Naive thymus-derived CD4-positive, alpha-beta T cell (primary cell): ENCODE results near the gene MBP. TPM values are rescaled to one million over a fixed set of nuclear protein-coding genes. Genes with fewer than 3 reads are reported as not detected.

Source experiments
- ATAC-seq: fragments of 150-1000 bp; cut with Tn5 transposase; 2 replicates; pipeline ENCODE4 v1.10.0; 2021; ENCODE audit warnings: mild to moderate bottlenecking, moderate library complexity
- CTCF ChIA-PET: fragments of 350-600 bp; sonication (Branson Sonifier 250); formaldehyde crosslinking; loops from one replicate; lab custom pipeline; 2021; ENCODE audit warnings: antibody characterized with exemption; lab: Charles Lee
- POLR2A ChIA-PET: fragments of 350-600 bp; sonication (Branson Sonifier 250); formaldehyde crosslinking; loops from one replicate; lab custom pipeline; 2021; ENCODE audit warnings: antibody characterized with exemption, inconsistent platforms; lab: Charles Lee
- DNase-seq, 9 donors: peaks; one replicate each; pipeline versions ENCODE4 v3.0.0 to v3.0.0-alpha.2; 2020 to 2022; ENCODE audit warnings: mixed read lengths in 1 of 9
- H3K27ac ChIP-seq: one replicate; pipeline ENCODE4 v1.7.0; 2013; ENCODE audit warnings: mild to moderate bottlenecking, low read depth, low read length, moderate library complexity
- H3K27me3 ChIP-seq, 2 donors: one replicate each; pipeline ENCODE4 v1.7.0; 2013; ENCODE audit warnings: low read length in 2 of 2, mild to moderate bottlenecking in 2 of 2, moderate library complexity in 2 of 2; ENCODE audit not compliant: control insufficient read depth in 2 of 2, insufficient read depth in 2 of 2
- H3K36me3 ChIP-seq, 3 experiments: 1 replicate in 2 of 3; 2 replicates in 1 of 3; pipeline ENCODE4 v1.7.0; 2013; ENCODE audit warnings: low read length in 3 of 3, mild to moderate bottlenecking in 3 of 3, moderate library complexity in 1 of 3; ENCODE audit not compliant: insufficient read depth in 3 of 3, control insufficient read depth in 2 of 3
- H3K4me1 ChIP-seq, 2 donors: one replicate each; pipeline ENCODE4 v1.7.0; 2013; ENCODE audit warnings: low read length in 2 of 2, mild to moderate bottlenecking in 2 of 2, moderate library complexity in 1 of 2; ENCODE audit not compliant: control insufficient read depth in 2 of 2, insufficient read depth in 2 of 2
- H3K4me3 ChIP-seq: 2 replicates; pipeline ENCODE4 v1.7.0; 2013; ENCODE audit warnings: mild to moderate bottlenecking, low read length
- H3K9me3 ChIP-seq, 3 experiments: 1 replicate in 2 of 3; 2 replicates in 1 of 3; pipeline ENCODE4 v1.7.0; 2013; ENCODE audit warnings: low read length in 3 of 3; ENCODE audit not compliant: control insufficient read depth in 2 of 3
- H3K27ac Mint-ChIP-seq, 9 donors: one replicate each; pipeline ENCODE4 v1.8.0; 2020 to 2022; ENCODE audit warnings: mixed read lengths in 9 of 9, mild to moderate bottlenecking in 8 of 9, moderate library complexity in 5 of 9, inconsistent platforms in 2 of 9
- H3K27me3 Mint-ChIP-seq, 5 donors: one replicate each; pipeline ENCODE4 v1.8.0; 2021 to 2022; ENCODE audit warnings: mixed read lengths in 5 of 5, mild to moderate bottlenecking in 1 of 5
- H3K36me3 Mint-ChIP-seq, 5 donors: one replicate each; pipeline ENCODE4 v1.8.0; 2020 to 2022; ENCODE audit warnings: mixed read lengths in 5 of 5, mild to moderate bottlenecking in 3 of 5, inconsistent platforms in 1 of 5
- H3K4me1 Mint-ChIP-seq, 7 donors: one replicate each; pipeline ENCODE4 v1.8.0; 2020 to 2022; ENCODE audit warnings: mixed read lengths in 7 of 7, mild to moderate bottlenecking in 3 of 7, inconsistent platforms in 1 of 7
- H3K4me3 Mint-ChIP-seq, 10 donors: one replicate each; pipeline ENCODE4 v1.8.0; 2020 to 2022; ENCODE audit warnings: mild to moderate bottlenecking in 10 of 10, mixed read lengths in 10 of 10, moderate library complexity in 6 of 10, inconsistent platforms in 2 of 10
- H3K9me3 Mint-ChIP-seq, 11 donors: one replicate each; pipeline ENCODE4 v1.8.0; 2020 to 2022; ENCODE audit warnings: mixed read lengths in 11 of 11, mild to moderate bottlenecking in 4 of 11, inconsistent platforms in 1 of 11, moderate library complexity in 1 of 11
- intact Hi-C, 2 donors: fragments of 100-400 bp; cut with micrococcal nuclease; formaldehyde crosslinking; loops; one replicate each; pipeline ENCODE4 v1.15.1; 2023
- polyA plus RNA-seq, 2 donors: library from polyadenylated mRNA; unstranded; fragments of 300-500 nt; fragmentation: Illumina TruSeq; gene quantifications; one replicate each; pipeline ENCODE4 v1.2.3, GENCODE V29; 2021
- total RNA-seq, 6 experiments: library from RNA in 5 of 6; stranded (reverse) in 5 of 6; gene quantifications; 1 replicate in 5 of 6; 2 replicates in 1 of 6; pipeline ENCODE4 v1.2.3 and lab custom pipeline; 2021 to 2026

MBP gene
- total and polyA plus RNA-seq, 7 experiments from 2014 or later = 88.3 to 152 (median 107) TPM

DNA sequence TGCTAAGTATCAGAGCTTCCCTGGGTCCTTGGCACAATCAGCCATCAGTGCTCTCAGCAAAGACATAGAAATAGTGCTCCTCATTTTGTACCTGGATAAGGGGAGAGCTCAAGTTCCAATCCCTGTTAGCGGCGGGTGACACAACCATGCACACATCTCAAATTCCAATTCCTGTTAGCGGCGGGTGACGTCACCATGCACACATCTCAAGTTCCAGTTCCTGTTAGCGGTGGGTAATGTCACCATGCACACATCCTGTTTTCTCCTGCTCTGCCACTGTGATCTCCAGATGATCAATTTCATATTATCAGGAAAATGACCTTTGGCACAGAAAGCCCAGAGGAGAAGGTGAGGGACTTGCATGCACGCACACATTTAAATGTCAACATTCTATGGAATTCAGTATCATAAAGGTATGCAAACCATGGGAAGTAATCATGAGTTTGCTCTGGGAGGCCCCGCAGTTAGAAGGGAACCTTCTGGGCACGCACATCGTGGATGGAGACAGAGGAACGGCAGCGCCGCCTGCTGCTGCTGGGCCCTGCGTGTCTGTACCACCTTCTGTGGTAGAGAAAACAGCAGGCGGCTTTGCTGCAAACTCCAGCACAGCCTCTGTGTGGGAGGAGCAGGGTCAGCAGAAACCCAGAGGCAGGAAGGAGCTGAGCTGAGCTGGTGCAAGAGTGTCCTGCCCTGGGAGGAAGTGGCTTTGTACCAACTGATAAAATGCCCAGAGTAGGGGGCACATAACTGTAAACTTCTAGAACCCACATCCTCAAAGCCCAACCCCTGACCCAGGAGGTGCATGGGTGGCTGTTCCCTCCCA, 77.8 kb downstream of the MBP start:
- Histone ChIP-seq H3K36me3 (no peaks in the 10 kb centered on the region), H3K9me3 (no peaks in the 10 kb centered on the region), H3K4me3 (peak overlapping the region; percentile 50), H3K4me1 (peaks cover 53 to 76% of the 10 kb centered on the region in 2 donors), H3K27me3 (no peaks in the 10 kb centered on the region), H3K27ac (peak overlapping the region; percentile 83)
- Mint-ChIP-seq H3K4me3 (peak overlapping the region; percentile 66 to 91 (median 80)), H3K27ac (peak overlapping the region; percentile 93 to 100 (median 97)), H3K36me3 (peaks cover 0 to 17% (median 5%) of the 10 kb centered on the region in 5 donors), H3K9me3 (no peaks in the 10 kb centered on the region), H3K27me3 (no peaks in the 10 kb centered on the region), H3K4me1 (peaks cover 52 to 76% (median 70%) of the 10 kb centered on the region in 7 donors)
- ATAC-seq (peak; percentile 89), DNase-seq (peak in 8 of 9 donors; percentile 72 to 85 (median 78))
- ChIA-PET POLR2A (interaction anchor here (0.6 to 2.2 kb wide), 13 partner anchors 8 to 156 kb away, joined by 3 to 8 read pairs (median 4); partner anchors contain the start of gene MBP), CTCF (interaction anchor here (0.6 to 2.8 kb wide), 10 partner anchors 8 to 330 kb away, joined by 3 to 21 read pairs (median 4); partner anchors contain the start of gene MBP)
- intact Hi-C loops = loop anchor here (1.0 to 2.0 kb wide), 14 partner anchors 8 to 252 kb away; partner anchors contain the start of gene ZNF236 (in 1 of the 2)

DNA sequence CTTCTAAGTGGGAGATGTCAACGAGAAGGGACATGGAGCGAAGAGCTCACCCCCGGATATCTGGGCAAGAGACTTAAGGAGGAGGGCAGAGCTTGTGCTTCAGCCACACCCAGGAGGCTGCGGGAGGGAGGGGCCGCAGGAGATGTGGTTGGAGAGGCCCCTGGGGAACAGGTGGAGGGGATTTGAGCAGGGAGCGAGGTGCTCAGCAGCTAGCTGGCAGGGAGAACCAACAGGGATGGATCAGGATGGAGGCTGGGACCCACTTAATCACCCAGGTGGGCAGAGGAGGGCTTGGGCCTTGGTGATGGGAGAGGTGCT, 78.3 kb downstream of the MBP start:
- H3K27ac ChIP-seq = peak overlapping the region; percentile 83
- ChIA-PET CTCF (interaction anchor here (0.6 to 2.8 kb wide), 7 partner anchors 18 to 329 kb away, joined by 3 to 21 read pairs (median 4); partner anchors contain the start of gene MBP), POLR2A (interaction anchor here (0.6 to 2.2 kb wide), 11 partner anchors 9 to 157 kb away, joined by 3 to 8 read pairs (median 4); partner anchors contain the start of gene MBP)
- intact Hi-C loops = loop anchor here (1.0 to 2.0 kb wide), 5 partner anchors 15 to 251 kb away; no protein-coding TSS in a partner anchor
- peak overlapping the region; percentile 66 to 91 (median 80) for H3K4me3 Mint-ChIP-seq
- H3K36me3 ChIP-seq = no peaks in the 10 kb centered on the region
- H3K9me3 Mint-ChIP-seq = no peaks in the 10 kb centered on the region
- H3K9me3 ChIP-seq = no peaks in the 10 kb centered on the region
- H3K27me3 ChIP-seq = no peaks in the 10 kb centered on the region
- H3K36me3 Mint-ChIP-seq = peaks cover 0 to 15% (median 5%) of the 10 kb centered on the region in 5 donors
- peak overlapping the region; percentile 50 for H3K4me3 ChIP-seq
- peaks cover 51 to 72% of the 10 kb centered on the region in 2 donors for H3K4me1 ChIP-seq
- peak in 3 of 9 donors; percentile 26 to 53 (median 36) for DNase-seq
- peak overlapping the region; percentile 93 to 100 (median 97) for H3K27ac Mint-ChIP-seq
- ATAC-seq = peak; percentile 4
- H3K4me1 Mint-ChIP-seq = peaks cover 48 to 72% (median 66%) of the 10 kb centered on the region in 7 donors
- no peaks in the 10 kb centered on the region for H3K27me3 Mint-ChIP-seq

DNA sequence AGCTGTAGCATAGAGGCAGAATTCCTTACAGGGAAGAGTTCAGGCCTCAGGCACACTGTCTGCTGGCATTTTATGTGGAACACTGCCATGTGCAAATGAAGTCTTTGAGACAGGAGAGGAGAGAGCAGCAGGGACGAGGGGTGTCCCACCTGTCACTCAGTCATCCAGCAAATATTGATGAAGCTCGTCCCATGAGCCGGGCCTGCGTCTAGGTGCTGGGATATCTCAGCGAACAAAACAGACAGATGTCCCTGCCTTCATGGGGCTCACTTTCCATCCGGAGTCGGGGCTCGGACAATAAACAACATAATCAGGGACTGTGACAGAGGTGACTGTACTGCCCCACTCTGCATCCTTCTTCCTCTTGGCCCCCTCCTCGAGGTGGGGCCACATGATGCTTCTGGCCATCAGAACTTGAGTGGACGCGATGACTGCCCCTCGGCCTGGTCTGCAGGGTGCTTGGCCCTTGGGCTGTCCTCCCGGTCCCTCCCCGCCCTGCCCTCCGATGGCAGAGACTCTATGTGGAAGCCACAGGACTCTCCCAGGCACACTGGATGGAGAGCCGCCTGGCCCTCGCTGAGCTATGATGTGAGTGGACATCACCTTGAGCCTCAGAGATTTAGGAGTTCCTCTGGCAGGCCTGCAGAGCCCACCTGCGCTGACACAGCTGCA, 78.8 kb downstream of the MBP start:
- no peaks in the 10 kb centered on the region for H3K36me3 ChIP-seq
- H3K27me3 ChIP-seq = no peaks in the 10 kb centered on the region
- no peaks in the 10 kb centered on the region for H3K9me3 ChIP-seq
- H3K4me3 ChIP-seq = peak overlapping the region; percentile 50
- H3K36me3 Mint-ChIP-seq = peaks cover 0 to 11% (median 5%) of the 10 kb centered on the region in 5 donors
- H3K4me3 Mint-ChIP-seq = peak overlapping the region; percentile 66 to 91 (median 80)
- H3K27ac Mint-ChIP-seq = peak overlapping the region; percentile 93 to 100 (median 97)
- intact Hi-C loops = loop anchor here (1.0 to 2.0 kb wide), 5 partner anchors 15 to 251 kb away; no protein-coding TSS in a partner anchor
- H3K27me3 Mint-ChIP-seq = no peaks in the 10 kb centered on the region
- DNase-seq = no peak
- H3K4me1 Mint-ChIP-seq = peaks cover 48 to 67% (median 64%) of the 10 kb centered on the region in 7 donors
- POLR2A ChIA-PET = interaction anchor here (0.6 to 2.2 kb wide), 11 partner anchors 9 to 157 kb away, joined by 3 to 8 read pairs (median 4); partner anchors contain the start of gene MBP
- H3K4me1 ChIP-seq = peaks cover 51 to 68% of the 10 kb centered on the region in 2 donors
- no peak for ATAC-seq
- peak overlapping the region; percentile 83 for H3K27ac ChIP-seq
- CTCF ChIA-PET = interaction anchor here (0.6 to 2.8 kb wide), 6 partner anchors 19 to 329 kb away, joined by 3 to 21 read pairs (median 4); no protein-coding TSS in a partner anchor
- H3K9me3 Mint-ChIP-seq = no peaks in the 10 kb centered on the region

DNA sequence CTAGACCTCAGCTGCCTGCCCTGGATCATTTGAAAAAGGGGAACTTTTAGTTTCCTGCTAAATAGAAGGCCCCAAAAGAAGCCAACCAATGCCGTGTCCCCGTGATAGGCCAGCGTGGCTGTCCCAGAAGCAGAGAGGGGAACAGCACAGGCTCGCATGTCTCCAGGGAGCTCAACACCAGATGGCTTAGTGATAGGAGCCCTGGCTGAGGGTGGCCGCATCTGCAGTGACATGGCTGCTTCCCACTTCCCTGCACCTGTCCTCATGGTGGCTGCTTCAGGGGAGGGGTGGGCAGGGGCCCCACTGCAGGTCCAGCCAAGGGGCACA, 79.6 kb downstream of the MBP start:
- no peak for DNase-seq
- H3K27ac ChIP-seq = peak overlapping the region; percentile 83
- Mint-ChIP-seq H3K4me1 (peaks cover 51 to 70% (median 67%) of the 10 kb centered on the region in 7 donors), H3K27ac (peak overlapping the region; percentile 93 to 100 (median 97)), H3K4me3 (peak overlapping the region; percentile 12 to 91 (median 76)), H3K27me3 (no peaks in the 10 kb centered on the region), H3K36me3 (peaks cover 4 to 11% (median 9%) of the 10 kb centered on the region in 5 donors), H3K9me3 (no peaks in the 10 kb centered on the region)
- H3K27me3 ChIP-seq = no peaks in the 10 kb centered on the region
- intact Hi-C loops = no loop called here
- H3K4me1 ChIP-seq = peaks cover 51 to 63% of the 10 kb centered on the region in 2 donors
- H3K4me3 ChIP-seq = no peak overlapping the region
- no peaks in the 10 kb centered on the region for H3K9me3 ChIP-seq
- ChIA-PET POLR2A (interaction anchor here (1.2 to 2.2 kb wide), 2 partner anchors 10 to 88 kb away, joined by 3 to 6 read pairs; no protein-coding TSS in a partner anchor), CTCF (interaction anchor here (0.6 to 2.8 kb wide), 2 partner anchors 51 to 53 kb away, joined by 3 to 21 read pairs; no protein-coding TSS in a partner anchor)
- peak; percentile 19 for ATAC-seq
- peaks cover 0 to 3% (median 0%) of the 10 kb centered on the region in 3 experiments for H3K36me3 ChIP-seq

DNA sequence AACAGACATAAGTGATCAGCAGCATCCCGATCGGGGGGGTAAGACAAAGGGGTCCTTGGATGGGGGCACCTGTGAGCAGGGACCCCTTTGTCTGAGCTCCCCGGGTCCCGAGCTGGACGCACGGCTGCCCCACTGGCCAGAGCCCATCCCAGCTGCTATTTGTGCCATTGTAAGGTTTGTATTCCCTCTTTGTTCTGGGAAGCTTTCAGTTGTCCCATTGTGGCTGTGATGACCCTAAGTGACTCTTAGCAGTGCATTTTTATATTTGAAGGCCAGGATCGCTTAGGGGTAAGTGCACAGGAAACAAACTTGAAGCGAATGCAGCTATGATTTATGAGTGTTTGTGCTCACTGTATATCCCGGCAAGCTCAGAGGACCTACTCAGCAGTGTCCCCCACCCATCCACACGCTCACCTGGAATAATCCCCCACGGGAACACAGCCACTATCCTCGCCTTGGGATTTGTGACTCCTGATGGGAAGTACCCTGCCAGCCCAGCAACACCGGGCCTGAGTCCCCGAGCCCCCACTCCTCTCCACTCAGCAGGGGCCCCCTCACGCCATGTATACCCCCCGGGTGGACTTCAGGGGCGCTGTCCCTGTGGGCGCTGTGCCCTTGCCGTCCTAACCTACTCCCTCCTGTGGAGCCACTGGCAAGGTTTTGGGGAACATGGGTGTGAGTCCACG, 80.1 kb downstream of the MBP start:
- H3K27ac Mint-ChIP-seq = peak overlapping the region; percentile 93 to 100 (median 97)
- peaks cover 6 to 15% (median 10%) of the 10 kb centered on the region in 5 donors for H3K36me3 Mint-ChIP-seq
- POLR2A ChIA-PET = interaction anchor here (0.9 to 2.2 kb wide), 3 partner anchors 11 to 94 kb away, joined by 3 to 6 read pairs (median 3); no protein-coding TSS in a partner anchor
- ATAC-seq (no peak), DNase-seq (no peak)
- Histone ChIP-seq H3K27ac (peak overlapping the region; percentile 83), H3K36me3 (peaks cover 0 to 6% (median 0%) of the 10 kb centered on the region in 3 experiments), H3K27me3 (no peaks in the 10 kb centered on the region), H3K9me3 (no peaks in the 10 kb centered on the region), H3K4me1 (peaks cover 51 to 61% of the 10 kb centered on the region in 2 donors), H3K4me3 (no peak overlapping the region)
- peaks cover 51 to 73% (median 70%) of the 10 kb centered on the region in 7 donors for H3K4me1 Mint-ChIP-seq
- intact Hi-C loops = no loop called here
- CTCF ChIA-PET = interaction anchor here (0.6 kb wide), 1 partner anchor 50 kb away, joined by 3 read pairs; no protein-coding TSS in a partner anchor
- H3K9me3 Mint-ChIP-seq = no peaks in the 10 kb centered on the region
- H3K27me3 Mint-ChIP-seq = no peaks in the 10 kb centered on the region
- H3K4me3 Mint-ChIP-seq = peak overlapping the region; percentile 12 to 90 (median 34)
